Measurements from ENCODE around the gene NIT1. TPM values are rescaled to one million over a fixed set of nuclear protein-coding genes. Genes with fewer than 3 reads are reported as not detected.

The NIT1 gene
- total RNA-seq, 1 experiment from 2014 or later = 39.6 TPM

GRCh38 chr1:161083748-161084596 lies 33.9 kb upstream of the NIT1 start:
- no peak for DNase-seq
- Histone ChIP-seq H4K5ac (ENCODE audit: insufficient read length, low read depth, low read length) (no peak overlapping the region), H2BK5ac (ENCODE audit: insufficient read length, low read length) (no peak overlapping the region), H3K79me1 (ENCODE audit: insufficient read depth, low read depth, low read length, poor library complexity, severe bottlenecking) (no peaks in the 10 kb centered on the region), H3K56ac (ENCODE audit: insufficient read length, low read depth, low read length) (no peak overlapping the region), H2AFZ (ENCODE audit: low read length) (no peak overlapping the region), H2BK12ac (ENCODE audit: insufficient read length, low read depth, low read length) (no peak overlapping the region), H3K18ac (ENCODE audit: insufficient read length, low read depth, low read length) (no peak overlapping the region), H4K20me1 (ENCODE audit: control insufficient read depth, insufficient read depth, insufficient read length) (no peaks in the 10 kb centered on the region), H4K91ac (ENCODE audit: insufficient read length, low read depth, low read length) (no peak overlapping the region), H3K27ac (ENCODE audit: insufficient read length, low read depth, low read length) (no peak overlapping the region), H3K14ac (ENCODE audit: insufficient read depth, low read length) (no peak overlapping the region), H2BK15ac (ENCODE audit: low read depth, low read length) (no peak overlapping the region), H3K4me2 (ENCODE audit: insufficient read depth, insufficient read length, low read length) (no peak overlapping the region), H3K4me1 (ENCODE audit: insufficient read depth, low read length) (no peaks in the 10 kb centered on the region), H4K8ac (replicated peaks; ENCODE audit: insufficient read length, low read depth, low read length) (no peak overlapping the region), H3K9me3 (ENCODE audit: control insufficient read depth, low read depth, low read length) (no peaks in the 10 kb centered on the region), H3T11ph (ENCODE audit: low read length) (no peak overlapping the region), H2BK120ac (ENCODE audit: low read depth, low read length, poor library complexity, severe bottlenecking) (no peak overlapping the region), H3K23me2 (ENCODE audit: insufficient read length, low read depth, low read length, poor library complexity, severe bottlenecking) (no peaks in the 10 kb centered on the region), H3K79me2 (ENCODE audit: insufficient read depth, low read length) (no peaks in the 10 kb centered on the region), H3K4ac (ENCODE audit: low read depth, low read length) (no peak overlapping the region), H2BK20ac (ENCODE audit: low read depth, low read length, poor library complexity, severe bottlenecking) (no peak overlapping the region), H3K9ac (ENCODE audit: extremely low read depth, insufficient read length, low read length) (no peak overlapping the region), H2AK5ac (ENCODE audit: insufficient read length, low read length) (no peak overlapping the region), H3K27me3 (ENCODE audit: insufficient read depth, low read length) (no peaks in the 10 kb centered on the region), H3K23ac (ENCODE audit: insufficient read length, low read depth, low read length) (no peak overlapping the region)
- H3K27ac Mint-ChIP-seq = no peak overlapping the region
- H3K4me3 Mint-ChIP-seq = no peak overlapping the region
- H3K36me3 Mint-ChIP-seq (ENCODE audit: insufficient read depth in 1 of 3, low read depth in 3 of 3) = no peaks in the 10 kb centered on the region
- TF ChIP-seq CTCF (conservative IDR thresholded peaks at IDR 0.05) = no peak
- no peaks in the 10 kb centered on the region; the same call in 1 of the 2 replicates for H3K27me3 Mint-ChIP-seq (ENCODE audit: low read depth)
- no peaks in the 10 kb centered on the region for H3K9me3 Mint-ChIP-seq
- peaks cover 53 to 54% of the 10 kb centered on the region in 2 experiments for H3K4me1 Mint-ChIP-seq
- no CpG with 5 or more reads among the region's 10 CpGs for WGBS (ENCODE audit: extremely low coverage, insufficient read length, low lambda C conversion rate)
